ENCODE measurements around the gene JAKMIP2.
"Not testable (repeated sequence)": the region's sequence is repeated elsewhere in the genome, so short reads cannot be mapped to it uniquely, and the experiment has no call there.

The JAKMIP2 gene

DNA sequence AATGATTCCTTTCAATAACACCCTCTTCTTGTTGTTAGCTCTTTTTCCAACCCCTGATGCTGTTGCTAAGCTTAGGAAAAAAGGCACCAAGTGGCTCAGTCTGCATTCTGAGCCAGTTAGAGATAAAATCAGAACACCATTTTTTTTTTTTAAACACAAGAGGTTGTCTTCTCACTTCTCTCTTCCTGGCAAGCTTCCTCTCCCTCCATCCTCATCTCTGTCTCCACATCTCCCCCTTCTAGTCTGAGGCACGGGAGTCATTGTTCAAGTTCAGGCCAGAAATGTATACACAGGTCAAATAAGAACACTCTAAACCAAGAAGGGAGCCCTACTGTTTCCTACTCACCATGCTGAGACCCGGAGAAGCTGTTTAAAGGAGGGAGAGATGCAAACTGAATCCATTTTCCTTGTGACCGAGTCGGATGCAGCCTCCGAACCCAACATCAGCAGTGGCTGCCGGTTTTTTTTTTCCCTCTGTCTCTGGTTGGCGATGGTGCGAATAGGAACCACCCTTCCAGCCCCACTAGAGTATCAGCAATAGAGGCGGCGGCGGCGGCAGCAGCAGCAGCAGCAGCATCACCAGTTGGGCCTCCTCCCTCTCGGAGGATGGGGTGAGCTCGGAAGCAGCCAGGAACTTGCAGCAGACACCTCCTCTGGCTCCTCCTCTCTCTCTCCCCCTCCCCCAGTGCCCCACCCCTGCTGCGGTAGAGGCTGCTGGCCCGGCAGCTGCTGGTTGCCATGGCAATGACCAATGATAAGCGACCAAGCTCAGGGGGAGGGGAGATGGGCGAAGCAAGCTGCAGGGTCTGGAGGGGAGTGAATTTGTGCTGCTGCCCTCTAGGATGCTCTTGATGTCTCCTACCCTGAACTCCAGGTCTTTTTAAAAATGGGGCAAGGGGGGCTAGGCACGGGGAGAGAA, at the start of gene JAKMIP2:
TSS of gene JAKMIP2 (minus strand) at position 619 of the 919 bp plus-strand sequence. CDS start 110,922 bp downstream, outside the sequence.
- DNase-seq = peak; percentile 87 to 88

DNA sequence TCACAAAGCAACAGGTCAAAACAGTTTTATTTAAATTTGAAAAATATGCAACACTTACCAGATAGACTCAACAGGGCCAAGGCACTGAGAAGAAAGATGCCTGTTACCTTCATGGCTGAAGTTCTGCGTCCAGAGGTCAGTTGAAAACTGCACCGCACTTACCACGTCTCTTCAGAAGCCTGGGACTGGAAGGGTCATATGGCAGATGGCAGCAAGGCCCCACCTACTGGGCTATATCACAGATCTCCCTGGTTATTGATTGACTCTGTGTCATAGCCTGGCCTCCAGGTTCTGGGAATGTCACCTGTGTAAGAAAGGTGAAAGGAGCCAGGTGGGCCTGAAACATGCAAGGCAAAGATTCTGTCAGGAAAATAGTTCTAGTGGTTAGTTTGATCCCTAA, 48.9 kb upstream of the JAKMIP2 start, which contains the start of gene SPINK1:
TSS of gene SPINK1 (minus strand) at position 207 of the 400 bp plus-strand sequence. CDS start at position 113, 94 bp downstream.
- no peak for DNase-seq

DNA sequence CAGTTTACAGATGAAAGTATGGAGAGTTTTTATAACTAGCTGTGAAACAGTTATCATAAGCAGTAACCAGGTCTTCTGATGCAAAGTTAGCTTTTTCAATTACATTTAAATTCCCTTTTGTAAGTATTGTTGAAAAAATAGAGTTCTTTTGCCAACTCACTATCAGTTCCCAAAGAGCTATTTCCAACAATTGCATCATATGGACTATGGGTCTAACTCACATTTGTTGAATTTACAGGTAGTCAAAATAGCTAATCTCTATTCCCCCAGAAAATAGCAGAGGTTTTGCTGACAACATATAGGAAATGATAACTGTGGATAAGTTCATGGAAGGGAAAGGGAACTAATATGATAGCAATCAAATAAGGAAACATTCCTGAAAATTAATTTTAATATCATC, 47.5 kb upstream of the JAKMIP2 start:
- peak in 1 of 2 experiments; percentile 2 for DNase-seq

DNA sequence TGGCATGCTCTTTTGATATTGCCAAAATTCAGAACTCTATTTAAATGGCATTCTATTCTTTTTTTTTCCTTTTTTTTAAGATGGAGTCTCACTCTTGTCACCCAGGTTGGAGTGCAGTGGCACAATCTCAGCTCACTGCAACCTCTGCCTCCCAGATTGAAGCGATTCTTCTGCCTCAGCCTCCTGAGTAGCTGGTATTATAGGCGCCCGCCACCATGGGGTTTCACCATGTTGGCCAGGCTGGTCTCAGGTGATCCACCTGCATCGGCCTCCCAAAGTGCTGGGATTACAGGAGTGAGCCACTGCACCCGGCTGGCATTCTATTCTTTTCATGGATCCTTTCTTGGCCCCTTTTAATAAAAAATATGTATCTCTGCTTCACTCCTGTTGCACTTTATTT, 44.5 kb upstream of the JAKMIP2 start:
- DNase-seq = not testable (repeated sequence)

DNA sequence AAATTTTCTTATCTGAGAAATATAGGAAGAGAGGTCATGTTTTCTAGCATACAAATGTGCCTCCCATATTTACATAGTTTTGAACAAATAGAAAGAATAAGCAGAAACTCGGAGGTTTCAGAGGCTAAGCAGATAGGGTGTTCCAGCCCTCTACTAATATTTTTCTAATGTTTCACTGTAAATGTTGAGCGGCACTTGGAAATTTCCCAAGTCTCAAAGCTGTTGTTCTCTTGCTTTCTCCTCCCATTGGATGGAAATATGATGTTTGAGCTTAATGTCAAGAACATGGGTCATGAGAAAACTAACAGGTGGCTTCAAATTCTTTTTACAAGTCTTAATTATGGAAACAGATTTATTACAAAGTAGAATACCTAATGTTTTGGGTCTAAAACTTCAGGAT, 43.8 kb upstream of the JAKMIP2 start:
- no peak for DNase-seq

DNA sequence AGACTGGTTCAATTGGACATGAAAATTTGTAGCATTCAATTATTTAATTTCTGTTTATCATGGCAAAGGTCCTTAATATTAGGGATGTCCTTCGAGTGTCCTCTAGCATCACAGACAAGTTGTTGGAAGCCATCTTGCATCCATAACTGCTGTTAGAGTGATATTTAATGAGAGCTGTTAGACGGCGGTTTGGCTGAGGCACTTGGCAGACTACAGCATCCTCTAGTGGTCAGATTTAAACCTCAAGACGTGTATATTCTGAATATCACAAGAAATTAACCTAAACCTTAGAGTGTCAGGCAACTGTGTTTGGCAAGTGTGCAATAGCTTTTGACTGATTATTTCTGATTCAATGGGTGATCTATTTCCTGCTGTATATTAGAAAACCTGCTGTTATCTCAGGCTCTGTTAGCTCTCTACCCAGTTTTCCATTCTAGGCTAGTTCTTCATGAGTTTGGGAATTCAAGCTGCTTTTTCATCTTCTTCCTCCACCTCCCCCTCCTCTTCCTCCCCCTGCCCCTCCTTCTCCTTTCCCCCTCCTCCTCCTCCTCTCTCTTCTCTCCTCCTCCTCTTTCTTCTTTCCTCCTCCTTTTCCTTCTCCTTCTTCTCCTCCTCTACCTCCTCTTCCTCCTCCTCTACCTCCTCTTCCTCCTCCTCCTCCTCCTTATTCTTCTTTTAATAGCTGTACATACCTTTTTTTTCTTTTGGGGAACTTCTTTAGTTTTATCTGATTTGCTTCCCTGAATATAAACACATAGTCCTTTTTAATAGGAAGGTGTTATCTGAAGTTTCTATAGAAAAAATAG, 40.4 kb upstream of the JAKMIP2 start:
- peak; percentile 1 to 20 for DNase-seq

DNA sequence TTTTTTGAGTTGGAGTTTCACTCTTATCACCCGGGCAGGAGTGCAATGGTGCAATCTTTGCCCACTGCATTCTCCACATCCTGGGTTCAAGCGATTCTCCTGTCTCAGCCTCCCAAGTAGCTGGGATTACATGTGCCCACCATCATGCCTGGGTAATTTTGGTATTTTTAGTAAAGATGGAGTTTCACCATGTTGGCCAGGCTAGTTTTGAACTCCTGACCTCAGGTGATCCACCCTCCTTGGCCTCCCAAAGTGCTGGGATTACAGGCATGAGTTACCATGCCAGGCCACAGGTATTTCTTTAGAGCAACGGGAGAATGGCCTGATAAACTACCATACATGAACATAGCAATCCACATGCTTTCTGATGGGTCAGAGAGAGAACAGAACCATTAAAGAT, 39.7 kb upstream of the JAKMIP2 start:
- not testable (repeated sequence) for DNase-seq

DNA sequence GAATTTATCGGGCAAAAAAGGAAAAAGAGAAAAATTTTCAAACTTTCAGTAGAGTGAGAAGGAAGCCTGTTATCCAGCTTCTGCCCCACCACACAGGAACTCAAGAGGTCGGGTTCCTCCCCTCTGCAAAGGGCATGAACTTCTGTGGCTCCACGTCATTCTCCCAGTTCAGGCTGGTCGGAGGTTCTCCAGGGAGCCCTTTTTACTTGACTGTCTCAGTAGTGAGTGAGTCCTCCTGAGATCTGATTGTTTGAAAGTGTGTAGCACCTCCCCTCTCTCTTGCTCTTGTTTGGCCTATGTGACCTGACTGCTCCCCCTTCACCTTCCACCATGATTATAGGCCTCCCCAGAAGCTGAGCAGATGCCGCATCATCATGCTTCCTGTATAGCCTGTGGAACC, 39.2 kb upstream of the JAKMIP2 start:
- no peak for DNase-seq

DNA sequence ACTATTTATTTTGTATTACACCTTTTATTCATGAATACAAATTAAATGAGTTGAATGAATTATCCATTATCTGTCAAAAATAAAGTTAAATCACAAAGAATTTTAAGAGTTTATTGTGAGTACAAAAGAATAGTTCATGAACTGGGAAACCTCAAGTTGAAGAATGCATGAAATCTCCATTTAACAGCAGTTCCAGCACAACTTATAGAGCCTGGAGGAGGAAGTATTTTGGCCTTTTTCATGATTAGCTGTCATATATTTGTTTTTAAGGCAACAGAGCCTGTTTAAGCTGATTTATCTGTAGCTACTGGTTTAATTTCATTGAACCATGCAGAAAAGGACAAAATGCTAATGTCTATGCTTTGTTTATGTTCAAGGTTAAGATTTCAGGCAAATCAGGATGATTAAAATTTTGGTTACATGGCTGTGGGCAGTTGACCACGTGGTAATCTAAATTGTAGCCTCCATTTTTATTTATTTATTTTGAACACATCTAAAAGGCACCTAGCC, 36.8 kb upstream of the JAKMIP2 start:
- DNase-seq = no peak

DNA sequence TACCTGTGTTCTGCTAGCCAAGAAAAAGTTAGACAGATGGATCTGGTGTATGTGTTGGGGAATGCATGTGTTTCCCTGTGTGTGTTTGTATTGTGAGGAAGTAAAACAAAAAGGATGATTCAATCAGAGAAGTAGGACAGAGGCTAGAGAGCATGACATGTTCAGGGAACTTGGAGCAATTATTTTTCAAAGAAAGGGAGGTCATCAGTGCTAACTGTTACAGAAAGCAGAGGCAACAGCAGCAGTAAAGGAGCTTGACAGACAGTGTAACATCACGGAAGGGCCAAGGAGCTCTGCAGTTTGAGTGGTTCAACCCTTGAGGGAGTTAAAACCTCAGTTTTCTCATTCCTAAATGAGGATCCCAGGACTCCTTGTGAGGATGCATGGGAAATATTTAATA, 35.8 kb upstream of the JAKMIP2 start:
- DNase-seq = no peak

DNA sequence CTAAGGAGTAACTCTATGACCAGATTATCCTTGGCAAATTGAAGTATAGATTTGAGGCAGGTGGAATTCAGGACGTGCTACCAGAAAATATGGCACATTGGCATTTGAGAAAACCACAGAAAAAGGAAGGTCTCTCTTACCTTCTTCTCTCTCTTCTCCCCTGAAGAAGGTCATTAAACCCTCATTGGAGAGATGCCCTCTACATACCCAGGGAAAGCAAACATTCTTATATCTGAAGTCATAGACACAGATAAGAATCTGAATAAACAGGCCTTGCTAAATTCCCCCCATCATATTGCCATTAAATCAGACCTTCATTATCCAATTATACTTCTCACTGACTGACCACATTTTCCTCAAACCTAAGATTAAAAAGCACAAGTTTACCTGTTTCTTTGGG, 31.2 kb upstream of the JAKMIP2 start:
- no peak for DNase-seq

DNA sequence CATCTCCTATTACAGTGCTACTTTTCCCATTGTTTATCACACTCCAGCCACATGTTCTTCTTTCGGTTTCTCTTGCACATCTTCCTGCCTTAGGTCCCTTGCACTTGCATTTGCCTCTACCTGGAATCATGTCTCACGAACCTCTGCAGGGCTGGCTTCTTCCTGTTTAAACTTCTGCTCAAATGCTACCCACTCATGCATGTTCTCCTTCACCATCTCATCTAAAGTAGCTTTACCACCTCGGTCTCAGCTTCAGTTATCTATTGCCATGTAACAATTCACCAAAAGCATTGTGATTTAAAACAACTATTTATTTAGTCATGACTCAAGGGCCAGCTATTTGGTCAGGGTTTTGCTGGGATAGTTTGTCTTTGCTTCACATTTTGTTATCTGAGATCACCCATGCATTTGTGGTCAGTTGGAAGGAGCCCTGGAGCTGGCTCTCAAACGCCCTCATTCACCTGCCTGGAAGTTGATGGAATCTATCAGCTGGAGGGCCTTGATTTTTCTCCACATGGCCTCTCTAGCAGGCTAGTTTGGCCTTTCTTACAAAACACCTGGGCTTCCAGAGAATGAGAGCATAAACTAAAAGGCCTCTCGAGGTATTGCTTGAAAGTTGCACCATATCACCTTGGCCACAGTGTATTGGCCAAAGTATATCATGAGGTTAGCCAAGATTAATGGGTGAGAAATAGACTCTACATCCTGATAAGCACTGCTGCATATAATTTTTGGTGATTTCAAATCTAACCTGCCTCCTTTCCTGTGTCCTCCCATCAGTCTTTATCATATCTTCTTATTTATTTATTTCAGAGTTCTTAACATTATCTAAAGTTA, 27.5 kb upstream of the JAKMIP2 start:
- no peak for DNase-seq

DNA sequence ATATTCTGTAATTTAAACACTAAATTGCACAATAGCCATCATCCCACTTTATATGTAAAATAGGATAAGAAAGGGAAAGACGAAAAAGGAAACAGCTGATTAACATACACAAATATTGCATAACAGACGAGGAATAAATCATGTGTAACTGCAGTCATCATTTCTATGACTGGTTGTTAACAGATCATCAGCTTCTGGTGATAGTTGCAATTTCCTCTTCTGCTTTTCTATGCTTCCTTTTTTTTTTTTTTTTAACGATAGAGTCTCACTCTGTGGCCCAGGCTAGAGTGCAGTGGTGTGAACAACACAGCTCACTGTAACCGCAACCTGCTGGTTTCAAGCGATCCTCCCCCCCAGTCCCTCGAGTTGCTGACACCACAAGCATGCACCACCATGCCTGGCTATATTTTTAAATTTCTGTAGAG, 22.5 kb upstream of the JAKMIP2 start:
- DNase-seq = no peak

DNA sequence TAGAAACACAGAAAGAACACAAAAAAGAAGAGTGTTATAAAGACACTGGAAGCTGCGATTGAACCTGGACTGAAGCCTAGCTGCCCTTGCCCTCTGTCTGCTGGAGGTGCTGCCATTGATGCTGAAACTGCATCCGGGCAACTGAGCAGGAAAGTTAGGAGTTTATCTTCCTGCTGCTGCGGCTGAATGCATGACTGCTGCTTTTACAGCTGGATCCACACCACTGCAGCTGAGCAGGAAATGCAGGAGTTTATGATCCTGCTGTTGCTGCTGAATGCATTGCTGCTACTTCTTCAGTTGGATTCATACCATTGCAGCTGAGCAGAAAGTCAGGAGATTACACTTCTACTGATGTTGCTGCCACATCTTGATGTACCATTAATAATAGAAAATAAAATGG, 21.8 kb upstream of the JAKMIP2 start:
- no peak for DNase-seq

DNA sequence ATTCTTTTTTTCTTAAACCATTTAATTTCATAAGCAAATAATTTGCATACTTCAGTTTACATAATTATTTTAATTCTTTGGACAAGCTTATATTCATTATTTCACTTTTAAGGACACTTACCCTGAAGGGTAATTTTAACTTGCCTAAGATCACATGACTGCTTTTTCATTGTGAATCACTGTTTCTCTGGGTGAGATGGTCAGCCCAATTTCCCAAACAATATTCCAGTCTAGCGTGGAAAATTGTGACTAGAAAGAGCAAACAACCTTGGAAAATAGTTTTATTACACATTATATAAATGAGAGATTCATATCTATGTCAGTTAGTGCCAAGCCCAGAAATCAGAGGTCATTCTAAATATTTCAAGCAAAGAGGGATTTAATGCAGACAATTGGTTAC, 21.4 kb upstream of the JAKMIP2 start:
- no peak for DNase-seq

DNA sequence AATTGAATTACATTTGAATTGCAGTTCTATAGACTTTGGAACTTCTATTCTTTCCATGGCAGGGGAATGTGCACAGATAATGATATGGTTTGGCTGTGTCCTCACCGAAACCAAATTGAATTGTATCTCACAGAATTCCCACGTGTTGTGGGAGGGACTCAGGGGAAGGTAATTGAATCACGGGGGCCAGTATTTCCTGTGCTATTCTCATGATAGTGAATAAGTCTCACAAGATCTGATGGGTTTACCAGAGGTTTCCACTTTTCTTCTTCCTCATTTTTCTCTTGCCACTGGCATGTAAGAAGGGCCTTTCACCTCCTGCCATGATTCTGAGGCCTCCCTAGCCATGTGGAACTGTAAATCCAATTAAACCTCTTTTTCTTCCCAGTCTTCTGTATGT, 20.6 kb upstream of the JAKMIP2 start:
- DNase-seq = not testable (repeated sequence)

DNA sequence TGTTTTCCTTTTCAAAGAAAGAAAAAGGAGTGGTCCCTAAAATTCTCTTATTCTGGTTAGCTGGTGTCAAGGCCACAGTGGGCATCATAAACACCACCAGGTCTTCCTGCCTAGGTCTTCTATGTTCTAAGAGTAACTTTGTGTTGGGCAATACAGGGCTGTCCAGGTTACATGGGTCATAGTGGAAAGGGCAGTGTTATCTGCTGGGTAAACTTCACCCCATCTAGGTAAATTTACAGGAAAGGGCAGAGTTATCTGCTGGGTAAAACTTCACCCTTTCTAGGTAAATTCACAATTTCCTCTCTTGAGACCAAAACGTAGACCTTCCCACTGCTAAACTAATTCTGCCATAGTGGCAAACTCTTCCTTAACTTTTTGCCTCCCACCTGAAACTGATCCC, 18.9 kb upstream of the JAKMIP2 start:
- DNase-seq = no peak

DNA sequence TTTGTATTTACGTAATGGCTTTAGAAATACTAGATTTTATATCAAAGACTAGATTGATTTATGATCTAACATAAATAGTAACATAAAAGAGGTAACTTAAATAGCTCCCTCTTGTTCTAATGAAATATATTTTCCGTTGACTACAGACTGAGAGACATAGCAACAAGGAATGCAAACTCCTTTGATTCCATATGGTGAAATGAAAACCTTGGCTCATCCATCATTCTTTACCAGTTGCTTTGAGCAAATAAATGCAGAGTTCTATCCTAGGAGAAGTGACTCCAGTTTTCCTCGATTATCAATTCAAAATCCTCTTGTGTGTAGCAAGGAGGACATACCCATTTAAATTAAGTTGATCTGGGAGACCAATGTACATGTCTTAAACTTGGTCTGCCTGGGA, 18.0 kb upstream of the JAKMIP2 start:
- DNase-seq = no peak

DNA sequence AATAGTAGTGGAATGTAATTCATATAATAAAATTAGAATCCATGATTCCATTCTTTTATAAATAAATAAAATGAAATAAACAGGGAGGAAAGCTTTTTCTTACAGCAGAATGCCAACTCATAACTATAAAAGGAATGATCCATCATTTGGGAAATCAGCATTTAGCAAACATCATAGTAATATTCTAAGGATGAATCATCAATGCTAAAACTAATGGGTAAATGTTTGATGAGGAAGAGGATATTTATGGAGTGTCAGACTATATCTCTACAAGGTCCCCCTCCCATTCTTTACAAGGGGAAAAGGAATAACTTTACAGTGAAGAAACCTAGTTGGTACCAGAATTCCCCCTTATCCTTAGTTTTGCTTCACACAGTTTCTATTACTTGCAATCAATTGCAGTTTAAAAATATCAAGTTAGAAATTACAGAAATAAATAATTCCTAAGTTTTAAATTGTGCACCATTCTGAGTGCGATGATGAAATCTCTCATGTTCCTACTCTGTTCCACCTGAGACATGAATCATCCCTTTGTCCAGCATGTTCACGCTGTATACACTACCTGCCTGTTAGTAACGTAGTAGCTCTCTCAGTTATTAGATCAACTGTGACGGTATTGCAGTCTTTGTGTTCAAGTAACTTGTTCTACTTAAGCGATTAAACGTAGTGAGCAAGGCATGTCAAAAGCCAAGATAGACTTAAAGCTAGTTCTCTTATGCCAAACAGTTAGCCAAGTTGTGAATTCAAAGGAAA, 14.2 kb upstream of the JAKMIP2 start:
- DNase-seq = no peak

DNA sequence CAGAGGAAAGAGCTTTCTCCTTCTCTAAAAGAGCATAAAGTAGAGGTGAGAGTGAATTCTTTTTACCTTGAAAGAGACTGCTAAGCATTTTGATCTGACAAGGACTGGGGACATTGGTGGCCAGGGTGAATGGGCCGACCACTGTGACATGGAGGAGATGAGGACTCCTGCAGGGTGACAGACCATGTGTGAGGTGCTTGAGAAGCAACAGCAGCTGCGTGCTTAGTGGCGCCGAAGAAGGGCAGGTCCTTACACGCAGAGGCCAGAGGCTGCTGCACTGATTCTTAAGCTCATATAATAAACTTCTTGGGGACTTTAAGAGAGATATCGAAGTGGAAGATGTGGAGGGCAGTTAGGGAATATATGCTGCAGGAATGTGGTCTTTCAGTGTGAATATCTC, 8.7 kb upstream of the JAKMIP2 start:
- no peak for DNase-seq

DNA sequence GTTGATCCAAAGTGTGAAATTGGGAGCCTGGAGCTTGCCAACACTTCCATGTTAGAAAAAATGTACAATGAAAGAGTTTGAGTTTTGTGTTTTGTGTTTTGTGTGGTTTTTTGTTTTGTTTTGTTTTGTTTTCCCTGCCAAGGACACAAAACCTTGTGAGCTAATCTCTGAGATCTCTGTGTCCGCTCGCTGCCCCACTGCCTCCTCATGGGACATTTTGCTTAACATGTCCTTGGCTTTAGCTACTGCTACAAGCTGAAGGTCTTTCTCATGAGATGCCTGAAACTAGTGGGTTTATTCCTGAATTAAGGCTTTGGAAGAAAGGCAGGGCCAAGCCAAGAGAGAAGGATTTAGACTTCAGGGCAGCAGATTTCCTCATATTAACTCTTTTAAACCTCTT, 7.3 kb upstream of the JAKMIP2 start:
- DNase-seq = no peak

DNA sequence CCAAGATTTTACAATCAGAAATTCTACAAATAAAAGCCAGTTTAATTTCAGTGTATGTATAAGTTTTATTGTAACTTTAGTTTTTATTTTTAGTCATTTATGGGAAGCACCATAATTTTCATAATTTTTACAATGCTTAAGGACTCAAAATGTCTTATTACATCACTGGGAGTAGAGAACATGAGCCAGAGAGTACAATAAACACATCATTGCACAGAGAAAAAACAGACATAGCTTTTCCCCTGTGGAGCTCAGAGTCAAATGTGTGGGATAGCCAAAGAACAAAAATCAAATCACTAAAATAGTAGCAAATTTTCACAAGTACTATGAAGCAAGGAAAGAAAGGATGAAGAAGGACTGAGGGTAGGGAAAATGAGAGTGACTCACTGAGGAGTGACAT, 5.5 kb upstream of the JAKMIP2 start:
- no peak for DNase-seq
